ENCODE data around the gene AADACL3.

The AADACL3 gene

DNA sequence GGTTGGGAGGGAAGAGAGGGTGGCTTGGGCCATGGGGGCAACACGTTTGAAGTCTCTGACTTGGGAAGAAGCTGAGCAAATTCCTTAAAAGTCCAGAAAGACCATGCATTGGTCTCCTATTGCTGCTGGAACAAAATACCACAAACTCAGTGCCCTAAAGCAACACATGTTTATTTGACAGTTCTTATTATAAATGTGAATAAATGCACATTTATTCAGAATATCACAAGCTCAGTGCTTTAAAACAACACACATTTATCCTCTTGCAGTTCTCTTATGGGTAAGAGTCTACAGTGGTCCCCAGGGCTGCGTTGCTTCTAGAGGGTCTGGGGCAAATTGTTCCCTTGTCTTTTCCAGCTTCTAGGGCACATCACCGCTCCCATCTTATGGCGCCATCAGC lies 47.6 kb downstream of the AADACL3 start:
- H3K4me3 ChIP-seq (ENCODE audit: low read depth, low read length) = no peak overlapping the region
- no peak for DNase-seq (ENCODE audit: low read depth)
- TF ChIP-seq, protein P1, sequence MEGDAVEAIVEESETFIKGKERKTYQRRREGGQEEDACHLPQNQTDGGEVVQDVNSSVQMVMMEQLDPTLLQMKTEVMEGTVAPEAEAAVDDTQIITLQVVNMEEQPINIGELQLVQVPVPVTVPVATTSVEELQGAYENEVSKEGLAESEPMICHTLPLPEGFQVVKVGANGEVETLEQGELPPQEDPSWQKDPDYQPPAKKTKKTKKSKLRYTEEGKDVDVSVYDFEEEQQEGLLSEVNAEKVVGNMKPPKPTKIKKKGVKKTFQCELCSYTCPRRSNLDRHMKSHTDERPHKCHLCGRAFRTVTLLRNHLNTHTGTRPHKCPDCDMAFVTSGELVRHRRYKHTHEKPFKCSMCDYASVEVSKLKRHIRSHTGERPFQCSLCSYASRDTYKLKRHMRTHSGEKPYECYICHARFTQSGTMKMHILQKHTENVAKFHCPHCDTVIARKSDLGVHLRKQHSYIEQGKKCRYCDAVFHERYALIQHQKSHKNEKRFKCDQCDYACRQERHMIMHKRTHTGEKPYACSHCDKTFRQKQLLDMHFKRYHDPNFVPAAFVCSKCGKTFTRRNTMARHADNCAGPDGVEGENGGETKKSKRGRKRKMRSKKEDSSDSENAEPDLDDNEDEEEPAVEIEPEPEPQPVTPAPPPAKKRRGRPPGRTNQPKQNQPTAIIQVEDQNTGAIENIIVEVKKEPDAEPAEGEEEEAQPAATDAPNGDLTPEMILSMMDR (IDR thresholded peaks at IDR 0.05; ENCODE audit: control insufficient read depth, extremely low read depth, insufficient read depth) = no peak

DNA sequence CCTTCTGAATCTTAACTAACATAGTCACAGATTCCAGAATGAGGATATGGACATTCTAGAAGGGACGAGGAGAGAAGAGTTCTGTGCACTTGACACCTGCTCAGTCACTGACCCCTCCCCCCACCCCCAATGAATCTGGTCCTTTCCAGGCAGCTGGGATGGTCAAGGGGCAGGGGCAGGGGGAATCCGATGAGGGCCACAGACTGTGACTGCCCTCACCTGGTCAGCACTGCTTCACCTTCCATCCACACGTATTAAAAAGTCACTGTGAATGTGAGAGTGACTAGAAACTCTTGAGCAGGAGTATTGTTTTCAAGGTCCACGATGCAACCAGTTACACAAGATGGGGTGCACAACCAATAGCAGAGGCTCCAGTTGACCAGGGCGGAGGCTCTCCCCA lies 48.1 kb downstream of the AADACL3 start:
- H3K4me3 ChIP-seq (ENCODE audit: low read depth, low read length) = no peak overlapping the region
- TF ChIP-seq, protein P1 (IDR thresholded peaks at IDR 0.05; ENCODE audit: control insufficient read depth, extremely low read depth, insufficient read depth) = no peak
- DNase-seq (ENCODE audit: low read depth) = no peak

DNA sequence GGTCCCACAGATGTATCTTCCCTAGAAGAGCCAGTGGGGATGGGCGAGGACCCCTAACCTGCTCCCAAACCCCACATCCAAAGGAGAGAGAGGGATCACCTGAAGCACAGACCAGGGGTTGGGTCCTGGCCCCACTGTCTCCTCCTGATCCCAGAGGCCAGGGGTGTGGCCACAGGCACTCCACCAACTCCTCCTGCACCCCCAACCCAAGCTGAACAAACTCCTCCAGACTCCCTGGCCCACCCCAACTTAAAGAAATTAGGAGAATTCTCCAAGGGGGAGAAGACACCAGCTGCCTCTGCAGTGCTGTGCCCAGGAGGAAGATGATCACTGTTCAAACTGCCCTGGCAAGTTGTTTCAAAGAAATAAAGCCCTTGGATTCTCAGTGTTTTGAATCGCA lies 53.1 kb downstream of the AADACL3 start:
- H3K4me3 ChIP-seq (ENCODE audit: low read depth, low read length) = no peak overlapping the region
- no peak for DNase-seq (ENCODE audit: low read depth)
- TF ChIP-seq, protein P1 (IDR thresholded peaks at IDR 0.05; ENCODE audit: control insufficient read depth, extremely low read depth, insufficient read depth) = no peak

DNA sequence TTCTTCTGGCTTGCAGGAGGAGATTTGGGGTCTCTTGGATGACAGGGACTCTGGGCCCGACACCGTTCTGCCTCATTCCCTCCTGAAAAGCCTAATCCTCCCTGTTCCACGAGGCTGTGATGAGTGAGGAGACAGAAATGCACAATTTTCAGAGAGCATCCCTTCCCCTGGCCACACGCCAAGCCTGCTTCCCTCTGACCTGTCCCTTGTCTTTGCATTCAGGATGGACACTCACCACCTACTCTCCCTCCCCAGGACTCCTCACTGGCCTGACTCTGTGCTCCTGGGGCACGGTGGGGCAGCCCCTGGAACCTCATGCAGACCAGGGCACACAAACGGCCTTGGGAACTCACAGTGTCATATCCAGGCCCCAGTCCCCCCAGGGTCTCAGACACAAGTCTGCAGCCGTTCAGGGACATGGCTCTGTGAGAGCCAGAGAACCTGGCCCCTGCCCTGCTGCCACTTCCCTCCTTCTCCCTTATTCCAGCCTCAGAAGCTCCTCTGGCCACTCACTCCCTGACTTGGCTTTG lies 54.1 kb downstream of the AADACL3 start:
- DNase-seq (ENCODE audit: low read depth) = no peak
- TF ChIP-seq, protein P1 (IDR thresholded peaks at IDR 0.05; ENCODE audit: control insufficient read depth, extremely low read depth, insufficient read depth) = no peak
- H3K4me3 ChIP-seq (ENCODE audit: low read depth, low read length) = no peak overlapping the region

DNA sequence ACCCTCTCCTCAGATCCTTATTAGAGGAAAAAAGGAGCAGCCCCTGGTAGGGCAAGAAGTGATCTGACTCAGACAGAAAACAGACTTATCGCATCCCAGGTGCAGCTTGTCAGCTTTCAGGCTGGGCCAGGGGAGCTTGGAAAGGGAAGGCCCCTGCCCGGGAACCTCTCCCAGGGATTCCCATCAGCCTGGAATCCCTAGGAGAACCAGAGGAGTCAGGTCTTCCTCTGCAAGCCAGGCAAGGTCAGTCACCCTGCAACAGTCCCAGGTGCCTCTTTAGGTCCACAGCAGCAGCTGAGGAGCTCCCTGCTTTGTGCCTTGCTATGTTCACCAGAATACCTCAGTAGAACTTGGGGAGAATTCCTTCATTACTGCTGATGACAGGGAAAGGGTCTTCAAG lies 54.7 kb downstream of the AADACL3 start:
- no peak overlapping the region for H3K4me3 ChIP-seq (ENCODE audit: low read depth, low read length)
- TF ChIP-seq, protein P1 (IDR thresholded peaks at IDR 0.05; ENCODE audit: control insufficient read depth, extremely low read depth, insufficient read depth) = no peak
- no peak for DNase-seq (ENCODE audit: low read depth)

DNA sequence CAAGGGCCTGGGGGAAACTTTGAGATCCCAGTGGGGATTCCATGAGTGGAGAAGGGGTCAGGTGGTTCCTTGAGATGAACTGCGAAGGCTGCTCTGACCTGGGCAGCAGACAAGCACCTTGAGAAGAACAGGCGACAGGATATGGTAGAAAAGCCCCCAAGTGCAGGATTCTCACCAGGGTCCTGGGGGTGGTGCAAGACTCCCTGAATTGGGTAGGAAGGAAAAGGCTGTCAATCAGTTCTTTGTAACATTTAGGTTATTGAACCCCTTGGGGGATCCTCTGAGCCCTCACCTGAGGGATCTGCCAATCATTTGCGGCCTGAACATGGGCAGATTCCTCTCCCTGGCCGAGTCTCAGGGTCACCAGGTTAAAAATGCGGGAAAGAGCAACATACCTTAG lies 55.3 kb downstream of the AADACL3 start:
- TF ChIP-seq, protein P1 (IDR thresholded peaks at IDR 0.05; ENCODE audit: control insufficient read depth, extremely low read depth, insufficient read depth) = no peak
- no peak for DNase-seq (ENCODE audit: low read depth)
- H3K4me3 ChIP-seq (ENCODE audit: low read depth, low read length) = no peak overlapping the region

DNA sequence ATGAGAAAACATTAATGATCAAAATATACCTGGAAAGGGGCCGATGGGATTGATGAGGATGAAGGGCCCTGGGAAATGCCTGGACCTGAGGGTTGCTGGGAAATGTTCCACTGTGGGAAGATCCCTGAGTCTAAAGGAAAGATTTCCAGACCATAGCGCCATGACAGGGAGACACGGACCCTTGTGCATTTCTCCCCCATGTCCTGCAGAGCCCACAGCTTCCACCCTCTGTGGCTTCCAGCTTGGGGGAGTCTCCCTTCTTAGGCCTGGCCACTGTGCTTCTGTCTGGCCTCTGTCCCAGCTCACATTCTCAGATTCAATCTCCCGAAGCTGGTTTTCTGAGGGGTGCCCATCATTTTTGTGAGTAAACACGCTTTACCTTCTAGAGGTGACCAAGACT lies 56.6 kb downstream of the AADACL3 start:
- no peak overlapping the region for H3K4me3 ChIP-seq (ENCODE audit: low read depth, low read length)
- no peak for DNase-seq (ENCODE audit: low read depth)
- TF ChIP-seq, protein P1 (IDR thresholded peaks at IDR 0.05; ENCODE audit: control insufficient read depth, extremely low read depth, insufficient read depth) = no peak
